ENCODE results near the gene JOSD2.
A peak's percentile ranks its signal among the peaks of the same experiment; 100 is the strongest.

Gene JOSD2, protein sequence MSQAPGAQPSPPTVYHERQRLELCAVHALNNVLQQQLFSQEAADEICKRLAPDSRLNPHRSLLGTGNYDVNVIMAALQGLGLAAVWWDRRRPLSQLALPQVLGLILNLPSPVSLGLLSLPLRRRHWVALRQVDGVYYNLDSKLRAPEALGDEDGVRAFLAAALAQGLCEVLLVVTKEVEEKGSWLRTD

DNA sequence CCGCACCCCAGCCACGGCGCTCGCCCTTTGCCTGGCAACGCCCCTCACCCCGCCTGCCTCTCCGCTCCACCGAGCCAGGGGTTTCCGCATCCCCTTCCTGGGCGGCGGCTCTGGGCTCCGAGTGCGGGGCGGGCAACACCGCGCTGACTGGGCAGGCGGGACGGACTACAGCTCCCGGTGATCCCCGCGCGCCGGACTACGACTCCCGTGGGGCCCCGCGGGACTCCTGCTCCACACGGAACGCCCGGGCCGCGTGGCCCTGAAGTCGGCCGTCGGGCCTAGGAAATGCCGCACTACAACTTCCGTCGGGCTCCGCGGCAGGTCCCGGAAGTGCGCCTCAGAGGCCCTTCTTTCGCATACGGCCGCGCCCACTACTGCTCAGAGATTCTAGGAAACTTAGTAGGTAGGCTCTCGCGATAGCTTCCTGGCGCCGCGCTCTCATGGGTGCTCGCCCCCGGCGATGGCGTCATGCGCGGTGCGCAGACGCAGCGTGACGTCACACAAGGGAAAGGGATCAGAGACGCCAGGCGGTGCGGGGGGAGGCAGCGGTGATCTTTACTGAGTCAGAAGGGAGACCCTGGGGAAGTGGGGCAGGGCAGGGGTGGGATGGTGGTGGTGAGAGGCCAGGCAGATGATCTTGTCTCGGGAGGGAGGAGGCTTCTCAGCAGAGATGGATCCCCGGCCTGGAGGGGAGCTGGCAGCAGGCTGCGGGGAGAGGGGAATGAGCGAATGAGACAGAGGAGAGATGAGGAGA is at the start of gene JOSD2:
Gene JOSD2, minus strand, starts transcription at position 123 of the 754 bp plus-strand sequence. CDS start 760 bp downstream, outside the sequence.
- peak; percentile 87 to 100 for DNase-seq

DNA sequence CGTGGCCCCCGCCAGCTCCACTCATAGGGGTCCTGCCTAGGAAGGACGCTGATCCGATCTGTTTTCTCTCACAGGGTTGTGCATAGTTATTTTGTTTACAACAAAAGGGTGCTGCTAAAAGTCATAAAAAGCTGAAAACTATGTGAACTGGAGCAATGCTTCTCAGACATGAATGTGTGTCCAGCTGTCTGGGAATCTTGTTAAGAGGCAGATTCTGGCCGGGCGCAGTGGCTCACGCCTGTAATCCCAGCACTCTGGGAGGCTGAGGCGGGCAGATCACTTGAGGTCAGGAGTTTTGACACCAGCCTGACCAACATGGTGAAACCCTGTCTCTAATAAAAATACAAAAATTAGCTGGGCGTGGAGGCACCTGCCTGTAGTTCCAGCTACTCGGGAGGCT is 48.6 kb upstream of the JOSD2 start:
- no peak for DNase-seq

DNA sequence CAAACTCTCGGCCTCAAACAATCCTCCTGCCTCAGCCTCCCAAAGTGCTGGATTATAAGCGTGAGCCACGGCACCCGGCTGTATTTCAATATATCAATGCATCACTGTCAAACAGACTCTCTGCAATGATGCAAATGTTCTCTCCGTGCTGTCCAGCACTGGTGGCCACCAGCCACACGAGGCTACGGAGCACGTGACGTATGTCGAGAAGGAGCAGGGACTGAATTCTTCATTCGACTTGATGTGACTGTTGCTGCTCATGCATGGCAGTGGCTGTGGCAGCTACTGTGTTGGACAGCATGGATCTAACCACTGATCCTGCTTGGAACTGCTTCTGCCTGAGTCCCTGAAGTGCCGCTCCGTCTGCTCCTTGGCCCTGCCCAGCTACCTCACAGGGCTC is 47.5 kb upstream of the JOSD2 start:
- no peak for DNase-seq

DNA sequence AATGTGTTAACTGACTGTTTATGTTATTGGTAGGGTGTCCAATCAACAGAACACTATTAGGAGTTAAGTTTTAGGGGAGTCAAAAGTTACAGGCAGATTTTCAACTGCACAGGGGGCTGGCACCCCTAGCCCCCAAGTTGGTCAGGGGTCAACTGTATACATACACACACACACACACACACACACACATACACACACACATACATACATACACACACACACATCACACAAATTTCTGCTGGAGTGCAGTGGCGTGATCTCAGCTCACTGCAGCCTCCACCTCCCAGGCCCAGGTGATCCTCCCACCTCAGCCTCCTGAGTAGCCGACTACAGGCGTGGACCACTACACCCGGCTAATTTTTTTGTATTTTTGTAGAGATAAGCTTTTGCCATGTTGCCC is 47.0 kb upstream of the JOSD2 start:
- no peak for DNase-seq

DNA sequence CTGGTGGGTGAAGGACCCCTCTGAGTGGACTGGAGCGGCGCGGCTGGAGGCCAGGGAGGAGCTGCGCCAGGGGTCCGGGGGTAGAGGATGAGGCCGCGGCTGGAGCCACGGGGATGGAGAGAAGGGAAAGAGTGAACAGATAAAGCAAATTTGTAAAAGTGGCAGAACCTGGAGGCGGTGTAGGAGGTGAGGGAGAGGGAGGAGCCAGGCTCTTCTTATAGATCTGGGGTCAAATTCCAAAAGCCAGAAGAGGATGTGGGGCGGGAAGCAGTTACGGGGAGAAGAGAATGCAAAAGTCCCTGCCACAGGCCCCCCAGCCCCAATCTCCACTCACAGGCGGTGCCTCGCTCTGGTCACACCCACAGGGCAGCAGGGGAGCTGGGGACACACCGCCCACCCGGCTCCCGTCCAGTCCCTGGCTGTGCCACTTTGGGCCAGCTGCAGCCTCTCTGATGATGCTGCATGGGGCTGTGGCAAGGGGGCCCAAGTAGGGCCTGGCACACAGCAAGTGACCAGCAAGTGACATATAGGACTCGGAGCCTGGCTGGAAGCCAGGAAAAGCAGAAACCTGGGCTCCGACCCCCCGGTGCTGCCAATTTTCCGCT is 46.1 kb upstream of the JOSD2 start:
- DNase-seq: no peak

DNA sequence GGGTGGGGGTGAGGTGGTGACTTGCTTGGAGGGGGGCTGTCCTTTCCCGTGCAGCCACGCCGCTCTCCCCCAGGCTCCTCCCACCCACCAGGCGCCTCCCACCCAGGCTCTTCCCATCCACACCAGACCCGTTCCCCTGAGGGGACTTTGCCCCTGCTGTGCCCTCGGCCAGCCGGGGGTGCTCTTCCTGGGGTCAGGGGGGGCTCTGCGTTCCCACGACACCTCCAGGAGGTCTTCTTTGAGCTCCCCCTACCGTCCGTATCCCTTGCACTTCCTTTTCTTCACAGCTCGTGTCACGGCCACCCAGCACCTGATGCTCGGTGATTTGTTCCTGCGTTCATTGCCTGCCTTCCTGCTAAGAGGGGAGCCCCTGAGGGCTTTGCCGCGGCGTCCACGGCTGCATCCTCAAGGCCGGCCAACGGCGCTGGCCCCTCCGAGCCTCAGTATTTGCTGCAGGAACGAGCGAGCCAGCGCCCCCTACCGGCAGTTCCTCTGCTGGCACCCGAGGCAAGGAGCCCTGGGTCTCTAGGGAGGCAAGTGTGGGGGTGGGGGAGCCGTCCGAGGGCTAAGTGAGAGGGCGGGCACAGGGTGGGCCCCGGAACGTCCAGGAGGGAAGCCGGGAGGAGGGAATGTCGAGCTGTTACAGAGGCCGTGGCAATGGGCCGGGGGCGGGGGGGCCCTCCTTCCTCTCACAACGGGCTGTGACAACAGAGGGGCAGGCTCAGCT is 45.5 kb upstream of the JOSD2 start:
- DNase-seq: peak in 1 of 2 experiments; percentile 32

DNA sequence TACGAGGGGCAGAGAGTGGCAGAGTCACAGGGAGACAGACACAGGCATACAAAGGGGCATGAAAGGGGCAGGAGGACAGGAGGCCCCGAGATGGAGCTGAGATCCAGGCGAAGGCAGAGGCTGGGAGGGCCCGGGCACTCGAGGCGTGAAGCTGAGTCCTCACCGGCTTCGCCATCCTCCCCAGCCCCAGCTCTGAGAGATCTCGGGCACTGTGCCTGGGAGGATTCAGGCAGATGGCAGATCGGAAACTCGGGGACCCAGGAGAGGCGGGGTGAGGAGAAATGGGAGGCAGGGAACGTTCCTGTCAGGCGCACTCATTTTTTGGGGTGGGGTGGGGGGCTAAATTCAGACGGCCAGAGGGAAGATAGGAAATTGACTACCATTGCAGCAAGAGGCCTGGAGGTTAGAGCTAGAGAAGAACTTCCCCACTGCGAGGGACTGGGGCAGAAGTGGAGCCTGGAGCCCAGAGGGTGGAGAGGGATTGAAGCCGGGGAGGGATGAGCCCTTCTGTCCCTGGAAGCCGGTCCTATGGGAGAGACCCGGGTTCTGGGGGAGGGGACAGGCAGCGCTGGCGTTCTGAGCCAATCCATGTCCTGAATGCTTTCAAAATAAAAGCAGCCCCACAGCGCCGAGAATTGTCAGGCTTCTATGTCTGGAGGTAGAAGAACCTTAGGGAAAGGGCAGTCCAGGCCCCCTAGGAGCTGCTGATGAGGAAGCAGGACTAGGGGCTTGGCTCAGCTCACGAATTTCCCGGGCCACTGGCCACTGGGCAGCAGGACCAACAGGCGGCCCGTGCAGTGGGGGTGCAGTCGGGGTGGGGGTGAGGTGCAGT is 44.7 kb upstream of the JOSD2 start:
- DNase-seq: no peak

DNA sequence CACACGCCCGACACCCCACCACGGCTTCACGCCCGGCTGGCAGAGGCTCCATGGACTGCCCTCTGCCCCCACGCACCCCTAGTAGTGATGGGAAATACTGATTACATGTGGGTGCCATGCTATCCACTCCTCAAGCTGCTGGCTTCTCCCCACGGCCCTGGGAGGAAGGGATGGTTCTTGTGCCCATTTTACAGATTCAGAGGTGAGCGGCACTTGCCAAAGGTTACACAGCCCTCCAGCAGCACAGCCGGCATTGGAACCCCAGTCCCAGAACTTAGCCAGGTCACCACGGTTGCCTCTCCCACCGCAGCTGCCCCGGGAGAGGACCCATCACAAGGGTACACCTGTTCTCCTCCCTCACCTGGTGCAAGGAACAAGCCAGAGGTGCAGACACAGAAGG is 44.0 kb upstream of the JOSD2 start:
- DNase-seq: no peak

DNA sequence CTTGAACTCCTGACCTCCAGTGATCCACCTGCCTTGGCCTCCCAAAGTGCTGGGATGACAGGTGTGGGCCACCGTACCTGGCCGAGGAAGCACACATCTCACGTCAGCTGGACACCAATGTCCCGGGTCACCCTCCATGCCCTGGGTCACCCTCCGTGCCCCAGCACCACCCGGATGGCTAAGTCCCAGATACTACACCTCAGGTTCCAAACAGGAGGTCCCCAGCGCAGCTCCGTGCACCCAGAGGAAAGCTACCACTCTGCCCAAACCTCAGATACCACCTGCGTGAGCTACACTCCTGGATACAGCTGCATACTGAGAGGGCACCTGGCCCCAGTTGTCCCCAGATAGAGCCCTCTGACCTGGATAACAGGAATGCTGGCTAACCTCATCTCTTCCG is 43.2 kb upstream of the JOSD2 start:
- no peak for DNase-seq

DNA sequence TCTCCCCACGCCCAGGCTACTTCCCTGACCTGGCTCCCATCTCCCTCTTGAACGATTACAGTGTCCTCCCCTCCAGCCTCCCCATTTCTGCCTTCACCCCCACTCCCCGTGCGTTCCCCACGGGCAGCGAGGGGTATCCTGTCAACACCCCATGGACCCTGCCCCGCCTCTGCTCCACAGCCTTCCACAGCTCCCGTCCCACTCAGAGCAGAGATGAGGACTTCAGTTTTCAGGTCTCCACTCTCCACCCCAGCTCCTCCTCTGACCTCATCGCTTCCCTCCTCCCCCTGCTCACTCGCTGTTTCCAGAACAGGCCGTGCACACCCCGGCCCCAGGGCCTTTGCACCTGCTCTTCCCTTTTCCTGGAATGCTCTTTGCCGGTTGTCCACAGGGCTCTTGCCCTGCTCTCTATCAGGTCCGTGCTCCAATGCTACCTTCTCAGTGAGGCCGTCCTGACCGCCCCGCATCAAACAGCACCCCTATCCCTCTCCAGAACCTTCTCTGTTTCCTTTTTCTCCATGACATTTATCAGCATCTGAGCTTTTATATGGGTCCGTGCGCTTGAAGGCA is 42.2 kb upstream of the JOSD2 start:
- DNase-seq: no peak

DNA sequence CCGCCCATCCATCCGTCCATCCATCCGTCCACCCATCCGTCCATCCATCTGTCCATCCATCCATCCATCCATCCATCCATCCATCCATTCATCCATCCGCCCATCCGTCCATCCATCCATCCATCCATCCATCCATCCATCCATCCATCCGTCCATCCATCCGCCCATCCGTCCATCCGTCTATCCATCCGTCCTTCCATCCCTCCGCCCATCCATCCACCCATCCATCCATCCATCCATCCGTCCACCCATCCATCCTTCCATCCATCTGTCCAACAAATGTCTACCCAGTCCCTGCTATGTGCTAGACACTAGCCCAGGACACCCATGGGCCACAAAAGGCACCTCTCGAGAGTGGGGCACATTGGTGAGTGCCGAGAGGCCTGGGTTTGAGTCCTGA is 41.5 kb upstream of the JOSD2 start:
- no peak for DNase-seq

DNA sequence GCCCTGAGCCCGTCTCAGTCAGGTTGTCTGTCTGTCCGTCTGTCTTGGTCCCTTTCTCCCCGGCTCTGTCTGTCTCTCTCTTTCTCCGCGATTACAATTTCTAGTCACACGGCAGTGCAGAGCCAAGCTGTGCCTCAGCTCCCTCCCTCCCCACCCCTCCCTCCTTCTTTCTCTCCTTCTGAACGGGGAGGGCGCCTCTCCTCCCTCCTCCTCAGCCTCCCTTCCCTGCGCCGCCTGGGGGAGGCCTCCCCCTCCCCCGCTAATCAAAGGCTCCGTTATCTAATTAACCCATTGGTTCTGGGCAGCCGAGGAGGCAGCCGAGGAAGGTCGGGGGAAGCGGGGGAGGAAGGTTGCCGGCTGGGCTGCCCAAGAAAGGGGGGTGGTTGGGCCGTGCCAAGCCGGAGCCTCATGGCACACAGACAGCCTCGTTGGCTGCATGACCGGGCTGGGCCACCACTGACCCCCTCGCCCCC is 40.8 kb upstream of the JOSD2 start:
- peak in 1 of 2 experiments; percentile 47 for DNase-seq

DNA sequence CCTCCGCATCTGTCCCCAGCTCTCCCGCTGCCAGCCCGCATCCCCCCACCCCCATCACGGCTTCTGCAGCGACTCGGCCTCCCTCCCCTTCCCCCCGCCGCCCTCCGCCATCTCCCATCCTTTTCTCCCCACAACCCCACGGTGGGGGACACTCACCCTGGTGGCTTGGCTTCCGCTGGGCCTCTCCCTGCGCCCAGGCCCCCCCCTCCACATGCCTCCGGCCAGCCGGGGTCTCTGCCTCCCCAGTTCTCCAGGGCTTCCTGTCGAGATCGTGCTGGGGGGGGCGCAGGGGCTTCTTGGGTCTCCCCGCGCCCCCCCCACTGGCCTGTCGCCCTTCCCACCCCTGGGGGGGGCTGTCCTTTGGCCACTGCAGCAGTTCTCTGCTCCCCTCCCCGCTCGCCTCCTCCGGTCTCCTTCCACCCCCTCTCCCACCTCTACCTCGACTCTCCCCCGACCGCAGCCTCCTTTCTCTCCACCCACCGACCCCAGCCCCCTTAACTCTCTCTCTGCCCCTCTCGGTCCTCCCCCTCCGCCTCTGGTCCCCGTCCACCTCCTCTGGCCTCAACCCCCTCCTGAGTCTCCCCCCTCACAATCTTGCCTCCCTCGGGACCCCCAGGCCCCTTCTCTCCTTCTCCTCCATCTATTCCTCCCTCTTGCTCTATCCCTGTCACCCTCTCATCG is 40.2 kb upstream of the JOSD2 start:
- DNase-seq: no peak

DNA sequence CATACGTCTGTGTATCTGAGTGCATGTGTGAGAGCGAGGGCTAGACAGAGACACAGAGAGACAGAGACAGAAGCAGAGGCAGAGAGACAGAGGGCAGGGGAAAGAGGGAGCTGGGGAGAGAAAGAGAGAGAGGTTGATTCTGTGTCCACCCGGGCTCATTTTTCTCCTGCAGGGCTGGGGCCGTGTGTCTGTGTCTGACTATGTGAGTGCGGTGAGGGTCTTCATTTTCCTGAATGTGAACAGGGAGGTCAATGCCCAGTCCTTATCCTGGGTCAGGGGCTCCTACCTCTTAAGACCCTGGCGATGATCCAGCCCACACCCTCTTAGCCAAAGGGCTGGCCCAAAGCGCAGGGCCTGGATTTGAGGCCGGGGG is 39.6 kb upstream of the JOSD2 start:
- no peak for DNase-seq

DNA sequence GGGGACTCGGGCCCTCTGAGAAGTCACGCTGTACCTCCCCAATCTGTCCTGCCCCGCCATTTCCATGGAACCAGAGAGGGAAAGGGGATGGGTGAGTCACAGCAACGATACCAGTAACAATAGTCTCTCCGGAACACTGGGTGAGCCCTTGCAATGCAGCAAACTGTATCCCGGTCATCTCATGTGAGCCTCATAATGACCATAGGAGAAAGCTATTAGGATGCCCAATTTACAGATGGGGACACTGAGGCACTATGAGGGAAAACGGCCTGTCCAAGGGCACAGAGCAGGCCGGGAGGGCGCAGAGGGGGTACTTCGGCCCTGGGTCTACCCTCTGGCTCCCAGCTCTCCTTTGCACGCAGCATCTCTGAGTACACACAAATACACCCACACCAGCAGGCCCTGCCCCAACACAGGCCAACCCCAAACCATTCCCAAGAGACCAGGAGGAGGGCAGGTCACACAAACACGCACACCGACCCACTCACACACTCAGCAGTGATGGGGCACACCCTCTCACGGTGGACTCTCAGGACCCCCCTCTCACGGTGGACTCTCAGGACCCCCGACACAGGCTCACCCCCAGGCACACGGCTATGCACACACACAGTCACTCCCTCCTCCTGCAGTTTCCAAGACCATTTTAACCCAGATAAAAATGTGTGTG is 39.1 kb upstream of the JOSD2 start:
- DNase-seq: no peak

DNA sequence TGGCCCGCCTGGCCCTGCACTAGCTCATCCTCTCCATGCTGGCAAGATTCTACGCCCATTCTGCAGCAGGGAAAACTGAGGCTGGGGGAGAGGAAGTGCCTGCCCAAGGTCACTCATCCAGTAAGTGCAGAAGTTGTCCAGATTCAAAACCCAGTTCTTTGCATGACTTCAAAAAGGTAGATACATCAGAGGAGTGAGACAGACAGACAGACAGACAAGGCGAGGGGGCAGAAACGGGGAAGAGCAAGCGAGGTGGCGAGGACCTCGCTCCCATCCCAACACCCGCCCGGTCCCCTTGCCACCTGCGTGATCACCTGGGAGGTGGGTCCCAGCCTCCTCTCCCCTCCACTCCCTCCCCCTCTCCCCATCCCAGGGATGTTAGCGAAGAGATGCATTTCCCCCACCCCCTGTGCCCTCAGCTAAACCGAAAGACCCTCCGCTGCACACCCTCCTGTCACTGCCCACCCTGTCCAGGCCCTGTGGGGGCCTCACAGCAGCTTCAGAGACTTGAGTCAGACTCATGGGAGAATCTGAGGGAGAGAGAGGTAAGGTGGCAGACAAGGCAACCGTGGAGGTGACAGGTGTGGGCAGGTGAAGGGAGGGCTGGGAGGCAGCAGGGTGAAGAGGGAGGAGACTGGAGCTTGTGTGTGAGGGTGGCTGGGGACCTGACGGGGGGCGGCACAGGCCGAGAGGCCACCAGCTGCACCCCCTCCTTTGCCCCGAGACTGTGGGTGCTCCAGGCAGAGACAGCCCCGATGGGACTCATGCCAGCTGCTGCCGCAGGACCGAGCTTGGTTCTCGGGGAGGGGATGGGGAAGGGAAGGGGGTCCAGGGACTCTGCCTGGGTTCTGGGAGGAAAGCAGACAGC is 38.3 kb upstream of the JOSD2 start:
- no peak for DNase-seq

DNA sequence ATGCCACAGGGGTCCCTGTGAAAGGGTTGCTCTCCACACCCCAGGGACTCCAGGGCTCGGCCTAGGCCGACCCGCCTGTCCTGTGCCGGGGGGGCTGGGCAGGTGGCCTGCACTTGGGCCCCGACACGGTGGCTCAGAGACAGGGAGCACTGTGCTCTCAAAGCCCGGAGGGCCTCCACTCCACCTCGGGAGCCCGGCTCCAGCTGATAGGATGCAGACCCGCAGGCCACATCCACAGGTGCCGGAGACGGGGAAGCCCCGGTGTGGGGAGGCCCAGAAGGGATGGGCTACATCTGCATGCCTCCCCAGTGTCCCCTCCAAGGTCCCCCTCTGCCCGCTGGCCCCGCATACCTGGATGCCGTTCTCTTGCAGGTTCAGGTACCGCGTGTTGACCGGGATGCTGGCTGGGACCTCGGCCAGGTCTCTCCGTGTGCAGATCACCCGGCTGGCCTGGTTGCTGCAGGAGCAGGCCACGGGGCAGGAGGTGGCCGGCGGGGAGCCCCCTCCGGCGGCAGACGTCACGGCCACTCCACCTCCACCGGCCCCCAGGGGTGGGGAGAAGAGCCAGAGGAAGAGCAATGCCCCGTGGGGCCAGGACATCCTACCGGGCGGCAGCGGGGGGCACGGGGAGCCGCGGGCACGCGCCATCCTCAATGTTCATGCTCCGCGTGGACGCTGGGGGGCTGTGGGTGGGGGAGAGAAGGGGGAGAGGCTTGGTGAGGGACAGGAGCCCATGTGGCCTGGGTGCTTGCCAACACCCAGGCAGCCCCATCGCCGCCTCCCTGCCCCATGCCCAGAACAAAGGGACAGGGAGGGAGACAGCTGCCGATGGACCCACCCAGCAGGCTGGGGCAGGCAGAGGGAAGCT is 37.4 kb upstream of the JOSD2 start:
- no peak for DNase-seq

DNA sequence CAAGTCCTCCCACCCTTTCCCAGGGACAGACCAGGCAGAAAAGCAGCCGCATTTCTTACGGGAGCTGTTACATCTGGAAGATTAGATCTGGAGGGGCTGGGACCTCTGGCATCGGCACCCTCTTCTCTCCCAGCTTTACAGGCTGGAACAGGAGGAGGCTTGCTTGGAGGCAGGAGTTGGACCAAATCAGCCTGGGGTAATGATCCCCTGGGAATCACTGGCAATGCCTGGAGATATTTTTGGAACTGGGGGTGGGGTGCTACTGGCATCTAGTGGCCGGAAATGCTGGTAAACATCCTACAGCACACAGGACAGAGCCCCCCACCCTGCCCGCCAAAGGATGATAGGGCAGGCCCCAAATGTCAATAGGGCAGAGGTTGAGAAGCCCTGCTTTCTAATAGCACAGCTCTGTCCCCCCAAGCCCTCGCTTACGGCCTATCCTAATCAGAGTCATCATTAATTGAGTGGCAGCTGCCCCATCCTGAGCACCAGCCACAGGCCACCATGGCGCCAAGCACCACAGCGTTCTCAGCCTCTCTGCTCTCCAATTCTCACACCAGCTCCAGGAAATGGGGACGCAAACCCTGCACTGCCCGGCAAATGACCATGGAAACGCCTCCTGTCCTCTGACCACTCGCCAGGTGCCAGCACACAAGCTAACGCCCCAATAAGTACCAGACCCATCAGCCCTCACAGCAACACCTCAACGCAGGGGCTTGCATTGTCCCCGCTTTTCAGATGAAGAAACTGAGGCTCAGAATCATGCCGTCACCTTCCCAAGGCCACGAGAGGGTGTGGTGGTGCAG is 36.6 kb upstream of the JOSD2 start:
- peak in 1 of 2 experiments; percentile 14 for DNase-seq
